ENCODE measurements around the gene SERPINB10.

The SERPINB10 gene

GRCh38 chr18:63949068-63949737 lies 41.4 kb downstream of the SERPINB10 start, which contains the start of gene HMSD:
HMSD (plus strand) TSS chr18:63949301; CDS start chr18:63953456, 4,155 bp downstream.
- DNase-seq, result no peak

GRCh38 chr18:63951302-63951705 lies 43.5 kb downstream of the SERPINB10 start:
- DNase-seq, result no peak

GRCh38 chr18:63953811-63954210 lies 46.1 kb downstream of the SERPINB10 start:
- DNase-seq, result peak; percentile 23

- DNase-seq, result no peak
These were observed 49.0 kb downstream of the SERPINB10 start for GRCh38 chr18:63956755-63957154.

GRCh38 chr18:63960891-63961290 lies 53.1 kb downstream of the SERPINB10 start:
- no peak for DNase-seq

- DNase-seq, result no peak
These were observed 53.8 kb downstream of the SERPINB10 start for GRCh38 chr18:63961435-63961980.

GRCh38 chr18:63962137-63962536 lies 54.4 kb downstream of the SERPINB10 start:
- peak; percentile 4 for DNase-seq

- DNase-seq, result peak; percentile 58
These were observed 56.0 kb downstream of the SERPINB10 start for GRCh38 chr18:63963615-63964256.

- no peak for DNase-seq
These were observed 57.1 kb downstream of the SERPINB10 start for GRCh38 chr18:63964908-63965307.

GRCh38 chr18:63965716-63966330 lies 58.1 kb downstream of the SERPINB10 start:
- DNase-seq, result no peak

- no peak for DNase-seq
These were observed 62.4 kb downstream of the SERPINB10 start, which contains the start of gene SERPINB8 for GRCh38 chr18:63969942-63970808. SERPINB8 (plus strand) TSS chr18:63970081; CDS start chr18:63978309, 8,228 bp downstream.

GRCh38 chr18:63970809-63971205 lies 63.0 kb downstream of the SERPINB10 start:
- DNase-seq, result no peak

GRCh38 chr18:63971320-63972001 lies 63.7 kb downstream of the SERPINB10 start:
- no peak for DNase-seq

- no peak for DNase-seq
These were observed 64.2 kb downstream of the SERPINB10 start for GRCh38 chr18:63972002-63972376.

- peak; percentile 31 for DNase-seq
These were observed 67.2 kb downstream of the SERPINB10 start for GRCh38 chr18:63974991-63975390.

- no peak for DNase-seq
These were observed 67.9 kb downstream of the SERPINB10 start for GRCh38 chr18:63975628-63976027.

- no peak for DNase-seq
These were observed 69.3 kb downstream of the SERPINB10 start for GRCh38 chr18:63977040-63977439.

- DNase-seq, result peak; percentile 77
These were observed 71.7 kb downstream of the SERPINB10 start for GRCh38 chr18:63979409-63979920.

GRCh38 chr18:63980027-63980426 lies 72.3 kb downstream of the SERPINB10 start:
- DNase-seq, result no peak

GRCh38 chr18:63980896-63981460 lies 73.2 kb downstream of the SERPINB10 start:
- DNase-seq, result no peak

GRCh38 chr18:63981719-63982118 lies 74.0 kb downstream of the SERPINB10 start:
- no peak for DNase-seq
